HEK293T (cell line): Measurements from ENCODE around the gene CHRNA3.
A peak's percentile ranks its signal among the peaks of the same experiment; 100 is the strongest.

Source experiments
- CTCF ChIA-PET: fragments of 350-600 bp; formaldehyde crosslinking; extraction: SDS; loops from one replicate; lab custom pipeline; 2021; ENCODE audit warnings: antibody characterized with exemption, inconsistent platforms; lab: Yijun Ruan, JAX
- POLR2A ChIA-PET: fragments of 350-600 bp; formaldehyde crosslinking; extraction: SDS; loops from one replicate; lab custom pipeline; 2020; ENCODE audit warnings: antibody characterized with exemption, inconsistent platforms; lab: Yijun Ruan, JAX
- DNase-seq: peaks from one replicate; pipeline ENCODE4 v3.0.0; 2012; ENCODE audit warnings: mixed read lengths; ENCODE audit errors: extremely low spot score
- ARNT ChIP-seq: fragments of 450-650 bp; IDR thresholded peaks from 2 replicates; pipeline ENCODE4 v1.6.1; 2017; ENCODE audit warnings: mild to moderate bottlenecking
- BHLHE40 ChIP-seq: fragments of 450-650 bp; IDR thresholded peaks from 2 replicates; pipeline ENCODE4 v1.6.1; 2016; ENCODE audit warnings: mild to moderate bottlenecking, moderate library complexity, borderline replicate concordance
- CTBP1 ChIP-seq: fragments of 450-650 bp; IDR thresholded peaks from 2 replicates; pipeline ENCODE4 v1.6.1; 2016; ENCODE audit warnings: borderline replicate concordance
- ELF4 ChIP-seq: fragments of 450-650 bp; IDR thresholded peaks from 2 replicates; pipeline ENCODE4 v1.6.1; 2017; ENCODE audit warnings: antibody characterized with exemption
- FOXA1 ChIP-seq: fragments of 450-650 bp; IDR thresholded peaks from 2 replicates; pipeline ENCODE4 v1.6.1; 2016; ENCODE audit warnings: mild to moderate bottlenecking
- FOXK2 ChIP-seq: fragments of 450-650 bp; IDR thresholded peaks from 2 replicates; pipeline ENCODE4 v1.6.1; 2016; ENCODE audit warnings: mild to moderate bottlenecking
- FOXM1 ChIP-seq: fragments of 450-650 bp; IDR thresholded peaks from 2 replicates; pipeline ENCODE4 v1.6.1; 2017; ENCODE audit warnings: mild to moderate bottlenecking, borderline replicate concordance
- HDGF ChIP-seq: fragments of 450-650 bp; IDR thresholded peaks from 2 replicates; pipeline ENCODE4 v1.6.1; 2017; ENCODE audit warnings: antibody characterized with exemption, borderline replicate concordance
- L3MBTL2 ChIP-seq: fragments of 450-650 bp; conservative IDR thresholded peaks from 2 replicates; pipeline ENCODE4 v1.6.1; 2016; ENCODE audit warnings: mild to moderate bottlenecking
- LEF1 ChIP-seq: fragments of 450-650 bp; IDR thresholded peaks from 2 replicates; pipeline ENCODE4 v1.6.1; 2017; ENCODE audit warnings: mild to moderate bottlenecking, borderline replicate concordance
- NFRKB ChIP-seq: fragments of 450-650 bp; IDR thresholded peaks from 2 replicates; pipeline ENCODE4 v1.6.1; 2016; ENCODE audit warnings: mild to moderate bottlenecking, moderate library complexity
- PKNOX1 ChIP-seq: fragments of 450-650 bp; IDR thresholded peaks from 2 replicates; pipeline ENCODE4 v1.6.1; 2016
- SP1 ChIP-seq: fragments of 450-650 bp; IDR thresholded peaks from 2 replicates; pipeline ENCODE4 v1.6.1; 2017
- SUZ12 ChIP-seq: fragments of 450-650 bp; IDR thresholded peaks from 2 replicates; pipeline ENCODE4 v1.6.1; 2016; ENCODE audit warnings: mild to moderate bottlenecking
- TARDBP ChIP-seq: fragments of 450-650 bp; IDR thresholded peaks from 2 replicates; pipeline ENCODE4 v1.6.1; 2016
- ZNF384 ChIP-seq: fragments of 450-650 bp; IDR thresholded peaks from 2 replicates; pipeline ENCODE4 v1.6.1; 2016

Gene CHRNA3

GRCh38 chr15:78598348-78598747, 22.4 kb downstream of the CHRNA3 start:
- ChIA-PET CTCF (no interaction called here), POLR2A (interaction anchor here (1.6 to 1.7 kb wide), 2 partner anchors 18 to 32 kb away, joined by 3 to 5 read pairs; partner anchors contain the start of gene CHRNA5)
- DNase-seq, result no peak
- TF ChIP-seq ELF4 (no peak), BHLHE40 (no peak), SUZ12 (no peak), FOXK2 (no peak), SP1 (no peak), NFRKB (no peak), PKNOX1 (no peak)

- no peak for DNase-seq
- TF ChIP-seq SUZ12 (no peak), FOXA1 (no peak), ARNT (no peak), FOXM1 (no peak), PKNOX1 (no peak), L3MBTL2 (no peak), HDGF (no peak), BHLHE40 (no peak), NFRKB (no peak), CTBP1 (no peak), TARDBP (no peak), ZNF384 (no peak), LEF1 (no peak), SP1 (no peak), FOXK2 (no peak), ELF4 (no peak)
- POLR2A ChIA-PET, result interaction anchor here (1.6 to 1.7 kb wide), 2 partner anchors 18 to 32 kb away, joined by 3 to 5 read pairs; partner anchors contain the start of gene CHRNA5
- CTCF ChIA-PET, result interaction anchor here (0.8 kb wide), 1 partner anchor 57 kb away, joined by 3 read pairs; the partner anchor contains the start of gene PSMA4
Observed at GRCh38 chr15:78597583-78597982, 23.2 kb downstream of the CHRNA3 start.

- TF ChIP-seq ARNT, result no peak
- no peak for TF ChIP-seq HDGF
- no peak for TF ChIP-seq FOXM1
- no peak for TF ChIP-seq CTBP1
- no peak for TF ChIP-seq FOXK2
- no peak for TF ChIP-seq ELF4
- no peak for TF ChIP-seq SP1
- TF ChIP-seq L3MBTL2, result no peak
- TF ChIP-seq NFRKB, result no peak
- no peak for TF ChIP-seq ZNF384
- no peak for TF ChIP-seq SUZ12
- TF ChIP-seq TARDBP, result no peak
- no peak for TF ChIP-seq FOXA1
- TF ChIP-seq LEF1, result no peak
- TF ChIP-seq BHLHE40, result no peak
- no peak for TF ChIP-seq PKNOX1
- POLR2A ChIA-PET, result interaction anchor here (0.6 to 1.3 kb wide), 2 partner anchors 10 to 126 kb away, joined by 3 to 9 read pairs; partner anchors contain the start of gene CHRNA5
- CTCF ChIA-PET, result interaction anchor here (0.7 to 0.9 kb wide), 2 partner anchors 63 to 414 kb away, joined by 3 to 4 read pairs; no protein-coding TSS in a partner anchor
- DNase-seq, result no peak
Observed at GRCh38 chr15:78574944-78575343, 45.9 kb downstream of the CHRNA3 start.

GRCh38 chr15:78573416-78573815, 47.4 kb downstream of the CHRNA3 start:
- CTCF ChIA-PET, result no interaction called here
- POLR2A ChIA-PET, result no interaction called here
- DNase-seq, result no peak
- TF ChIP-seq L3MBTL2 (no peak), PKNOX1 (no peak), BHLHE40 (no peak), SP1 (no peak), NFRKB (no peak), CTBP1 (no peak), FOXA1 (no peak), ELF4 (no peak), ARNT (no peak), FOXK2 (no peak)

- DNase-seq, result no peak
- TF ChIP-seq BHLHE40 (no peak), ZNF384 (peak; percentile 75), LEF1 (no peak), FOXM1 (no peak), PKNOX1 (peak; percentile 47), FOXK2 (no peak), ELF4 (no peak)
- POLR2A ChIA-PET, result no interaction called here
- CTCF ChIA-PET, result interaction anchor here (0.6 to 0.8 kb wide), 3 partner anchors 49 to 327 kb away, joined by 3 to 4 read pairs (median 3); no protein-coding TSS in a partner anchor
Observed at GRCh38 chr15:78571382-78571781, 49.4 kb downstream of the CHRNA3 start.

- TF ChIP-seq PKNOX1 (no peak), LEF1 (no peak), SUZ12 (no peak), ARNT (no peak), NFRKB (no peak)
- CTCF ChIA-PET, result interaction anchor here (0.6 to 0.8 kb wide), 3 partner anchors 49 to 326 kb away, joined by 3 to 4 read pairs (median 3); no protein-coding TSS in a partner anchor
- POLR2A ChIA-PET, result no interaction called here
- DNase-seq, result no peak
Observed at GRCh38 chr15:78570710-78571109, 50.1 kb downstream of the CHRNA3 start.
